ENCODE results near the gene LRMDA.
"Not testable (repeated sequence)": the region's sequence is repeated elsewhere in the genome, so short reads cannot be mapped to it uniquely, and the experiment has no call there.

Gene LRMDA

GRCh38 chr10:75746356-75746755, 314.9 kb downstream of the LRMDA start:
- DNase-seq (ENCODE audit: low read depth) = no peak

GRCh38 chr10:75750093-75750875, 318.9 kb downstream of the LRMDA start:
- DNase-seq (ENCODE audit: low read depth) = not testable (repeated sequence)

- no peak for DNase-seq (ENCODE audit: low read depth)
Measured at GRCh38 chr10:75751232-75751631, 319.8 kb downstream of the LRMDA start.

- no peak for DNase-seq (ENCODE audit: low read depth)
Measured at GRCh38 chr10:75753621-75754020, 322.2 kb downstream of the LRMDA start.

GRCh38 chr10:75754096-75754831, 322.8 kb downstream of the LRMDA start:
- no peak for DNase-seq (ENCODE audit: low read depth)

- DNase-seq (ENCODE audit: low read depth) = no peak
Measured at GRCh38 chr10:75755528-75755927, 324.1 kb downstream of the LRMDA start.

GRCh38 chr10:75761289-75761688, 329.9 kb downstream of the LRMDA start:
- DNase-seq (ENCODE audit: low read depth) = no peak

GRCh38 chr10:75762431-75762802, 331.0 kb downstream of the LRMDA start:
- DNase-seq (ENCODE audit: low read depth) = no peak

GRCh38 chr10:75763652-75764051, 332.2 kb downstream of the LRMDA start:
- DNase-seq (ENCODE audit: low read depth) = no peak

GRCh38 chr10:75764974-75765788, 333.8 kb downstream of the LRMDA start:
- DNase-seq (ENCODE audit: low read depth) = no peak

GRCh38 chr10:75765789-75766096, 334.3 kb downstream of the LRMDA start:
- no peak for DNase-seq (ENCODE audit: low read depth)

GRCh38 chr10:75766106-75766505, 334.7 kb downstream of the LRMDA start:
- DNase-seq (ENCODE audit: low read depth) = no peak

GRCh38 chr10:75766752-75767151, 335.3 kb downstream of the LRMDA start:
- DNase-seq (ENCODE audit: low read depth) = not testable (repeated sequence)

GRCh38 chr10:75770626-75771081, 339.2 kb downstream of the LRMDA start:
- no peak for DNase-seq (ENCODE audit: low read depth)

- DNase-seq (ENCODE audit: low read depth) = no peak
Measured at GRCh38 chr10:75771606-75772005, 340.2 kb downstream of the LRMDA start.

- no peak for DNase-seq (ENCODE audit: low read depth)
Measured at GRCh38 chr10:75772153-75772887, 340.9 kb downstream of the LRMDA start.

- no peak for DNase-seq (ENCODE audit: low read depth)
Measured at GRCh38 chr10:75773231-75773780, 341.9 kb downstream of the LRMDA start.

- no peak for DNase-seq (ENCODE audit: low read depth)
Measured at GRCh38 chr10:75773813-75774782, 342.7 kb downstream of the LRMDA start.

GRCh38 chr10:75774783-75775490, 343.5 kb downstream of the LRMDA start:
- DNase-seq (ENCODE audit: low read depth) = no peak
